ENCODE measurements around the gene TRPC4AP. TPM values are rescaled to one million over a fixed set of nuclear protein-coding genes. Genes with fewer than 3 reads are reported as not detected.

TRPC4AP gene, protein sequence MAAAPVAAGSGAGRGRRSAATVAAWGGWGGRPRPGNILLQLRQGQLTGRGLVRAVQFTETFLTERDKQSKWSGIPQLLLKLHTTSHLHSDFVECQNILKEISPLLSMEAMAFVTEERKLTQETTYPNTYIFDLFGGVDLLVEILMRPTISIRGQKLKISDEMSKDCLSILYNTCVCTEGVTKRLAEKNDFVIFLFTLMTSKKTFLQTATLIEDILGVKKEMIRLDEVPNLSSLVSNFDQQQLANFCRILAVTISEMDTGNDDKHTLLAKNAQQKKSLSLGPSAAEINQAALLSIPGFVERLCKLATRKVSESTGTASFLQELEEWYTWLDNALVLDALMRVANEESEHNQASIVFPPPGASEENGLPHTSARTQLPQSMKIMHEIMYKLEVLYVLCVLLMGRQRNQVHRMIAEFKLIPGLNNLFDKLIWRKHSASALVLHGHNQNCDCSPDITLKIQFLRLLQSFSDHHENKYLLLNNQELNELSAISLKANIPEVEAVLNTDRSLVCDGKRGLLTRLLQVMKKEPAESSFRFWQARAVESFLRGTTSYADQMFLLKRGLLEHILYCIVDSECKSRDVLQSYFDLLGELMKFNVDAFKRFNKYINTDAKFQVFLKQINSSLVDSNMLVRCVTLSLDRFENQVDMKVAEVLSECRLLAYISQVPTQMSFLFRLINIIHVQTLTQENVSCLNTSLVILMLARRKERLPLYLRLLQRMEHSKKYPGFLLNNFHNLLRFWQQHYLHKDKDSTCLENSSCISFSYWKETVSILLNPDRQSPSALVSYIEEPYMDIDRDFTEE
- 53.0 and 91.7 TPM in 2 replicates for total RNA-seq (ENCODE audit: low replicate concordance)

DNA sequence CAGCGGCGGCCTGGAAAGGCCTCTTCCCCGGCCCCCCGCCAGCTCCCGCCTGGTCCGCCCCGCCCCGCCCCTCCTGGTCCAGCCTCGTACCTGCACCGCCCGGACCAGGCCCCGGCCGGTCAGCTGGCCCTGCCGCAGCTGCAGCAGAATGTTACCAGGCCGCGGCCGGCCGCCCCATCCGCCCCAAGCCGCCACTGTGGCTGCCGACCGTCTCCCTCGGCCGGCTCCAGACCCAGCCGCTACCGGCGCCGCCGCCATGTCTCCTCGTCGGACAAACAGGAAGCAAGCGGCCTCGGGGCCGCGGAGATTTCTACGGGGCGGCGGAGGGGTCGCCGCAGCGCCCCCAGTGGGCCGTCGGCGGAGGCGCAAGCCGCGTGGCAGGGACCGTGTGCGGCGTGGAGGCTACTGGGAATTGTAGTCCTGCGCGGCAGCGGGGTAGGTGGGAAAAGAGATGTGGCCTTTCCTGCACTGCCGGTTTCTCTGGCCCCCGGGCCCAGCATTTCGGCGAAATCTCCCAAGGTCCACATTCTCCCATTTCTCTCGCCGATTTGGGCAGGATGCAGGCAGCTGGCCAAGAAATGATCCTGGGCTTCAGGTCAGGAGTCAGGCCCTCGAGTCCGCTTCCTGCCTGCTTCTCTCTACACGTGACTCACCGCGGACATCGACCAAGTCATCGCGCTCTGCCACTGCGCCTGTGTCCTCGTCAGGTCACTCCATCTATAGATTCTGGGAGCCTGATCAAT lies at the start of gene TRPC4AP:
Gene TRPC4AP, minus strand, starts transcription at position 284 of the 743 bp plus-strand sequence. Its CDS starts 26 bp downstream, at position 258.
- H3K4me3 ChIP-seq (ENCODE audit: low read depth, low read length) = peak within 1 kb of the TSS; percentile 94
- DNase-seq (ENCODE audit: low read depth) = peak; percentile 88
- TF ChIP-seq, protein P1, sequence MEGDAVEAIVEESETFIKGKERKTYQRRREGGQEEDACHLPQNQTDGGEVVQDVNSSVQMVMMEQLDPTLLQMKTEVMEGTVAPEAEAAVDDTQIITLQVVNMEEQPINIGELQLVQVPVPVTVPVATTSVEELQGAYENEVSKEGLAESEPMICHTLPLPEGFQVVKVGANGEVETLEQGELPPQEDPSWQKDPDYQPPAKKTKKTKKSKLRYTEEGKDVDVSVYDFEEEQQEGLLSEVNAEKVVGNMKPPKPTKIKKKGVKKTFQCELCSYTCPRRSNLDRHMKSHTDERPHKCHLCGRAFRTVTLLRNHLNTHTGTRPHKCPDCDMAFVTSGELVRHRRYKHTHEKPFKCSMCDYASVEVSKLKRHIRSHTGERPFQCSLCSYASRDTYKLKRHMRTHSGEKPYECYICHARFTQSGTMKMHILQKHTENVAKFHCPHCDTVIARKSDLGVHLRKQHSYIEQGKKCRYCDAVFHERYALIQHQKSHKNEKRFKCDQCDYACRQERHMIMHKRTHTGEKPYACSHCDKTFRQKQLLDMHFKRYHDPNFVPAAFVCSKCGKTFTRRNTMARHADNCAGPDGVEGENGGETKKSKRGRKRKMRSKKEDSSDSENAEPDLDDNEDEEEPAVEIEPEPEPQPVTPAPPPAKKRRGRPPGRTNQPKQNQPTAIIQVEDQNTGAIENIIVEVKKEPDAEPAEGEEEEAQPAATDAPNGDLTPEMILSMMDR (IDR thresholded peaks at IDR 0.05; ENCODE audit: insufficient read depth, low read length) = peak; percentile 78

DNA sequence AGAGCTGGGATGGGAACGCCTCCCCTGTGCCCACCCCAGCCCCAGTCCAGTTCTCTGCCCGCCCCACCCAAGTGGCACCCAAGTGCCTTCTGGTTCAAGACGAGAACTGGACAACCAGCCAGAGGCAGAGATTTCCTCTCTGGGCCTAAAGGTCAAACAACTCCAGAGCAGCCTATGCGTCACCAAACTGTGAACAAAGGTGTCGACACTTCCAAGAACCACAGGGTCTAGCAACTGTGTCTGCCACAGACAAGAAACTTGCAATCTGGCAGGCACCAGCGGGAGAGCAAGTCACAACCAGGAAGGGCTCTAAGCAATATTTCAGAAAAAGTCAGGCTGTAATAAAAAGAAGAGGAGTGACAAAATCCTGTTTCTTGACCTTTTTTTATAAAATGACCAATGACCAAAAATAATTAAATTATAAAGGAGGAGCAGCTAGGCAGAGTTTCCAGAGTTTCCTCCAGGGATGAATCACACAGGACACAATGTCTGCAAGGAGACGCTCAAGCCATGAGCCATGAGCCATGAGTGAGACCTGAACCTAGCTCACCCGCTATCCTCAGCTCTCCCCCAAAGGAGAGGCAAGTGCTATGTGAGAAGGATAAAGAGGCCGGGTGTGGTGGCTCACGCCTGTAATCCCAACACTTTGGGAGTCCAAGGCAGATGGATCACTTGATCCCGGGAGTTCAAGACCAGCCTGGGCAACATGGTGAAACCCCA lies 43.4 kb upstream of the TRPC4AP start:
- no peak overlapping the region for H3K4me3 ChIP-seq (ENCODE audit: low read depth, low read length)
- TF ChIP-seq, protein P1 (IDR thresholded peaks at IDR 0.05; ENCODE audit: insufficient read depth, low read length) = no peak

DNA sequence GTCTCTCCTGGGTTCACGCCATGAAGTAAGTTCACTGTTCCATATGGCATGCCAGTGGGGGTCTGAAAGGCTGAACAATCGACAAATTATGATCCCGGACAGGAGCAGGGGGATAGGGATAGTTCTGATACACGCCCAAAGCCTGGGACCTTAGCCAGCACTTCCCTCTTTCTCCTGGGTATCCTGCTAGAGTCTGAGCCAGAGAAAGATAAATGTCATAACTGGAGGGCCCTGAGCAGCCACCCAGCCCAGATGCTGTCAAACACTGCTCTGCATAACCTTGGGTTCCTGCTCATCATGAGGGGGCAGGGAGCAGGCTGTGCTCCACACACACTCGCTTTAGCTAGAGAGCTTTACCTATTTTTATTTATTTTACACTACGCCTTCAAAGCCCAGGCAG lies 42.3 kb upstream of the TRPC4AP start:
- DNase-seq (ENCODE audit: low read depth) = peak; percentile 38
- TF ChIP-seq, protein P1 (IDR thresholded peaks at IDR 0.05; ENCODE audit: insufficient read depth, low read length) = no peak
- no peak overlapping the region for H3K4me3 ChIP-seq (ENCODE audit: low read depth, low read length)

More for the DNA sequence above, 43.4 kb upstream of the TRPC4AP start:
- peak; percentile 80 for DNase-seq (ENCODE audit: low read depth)

DNA sequence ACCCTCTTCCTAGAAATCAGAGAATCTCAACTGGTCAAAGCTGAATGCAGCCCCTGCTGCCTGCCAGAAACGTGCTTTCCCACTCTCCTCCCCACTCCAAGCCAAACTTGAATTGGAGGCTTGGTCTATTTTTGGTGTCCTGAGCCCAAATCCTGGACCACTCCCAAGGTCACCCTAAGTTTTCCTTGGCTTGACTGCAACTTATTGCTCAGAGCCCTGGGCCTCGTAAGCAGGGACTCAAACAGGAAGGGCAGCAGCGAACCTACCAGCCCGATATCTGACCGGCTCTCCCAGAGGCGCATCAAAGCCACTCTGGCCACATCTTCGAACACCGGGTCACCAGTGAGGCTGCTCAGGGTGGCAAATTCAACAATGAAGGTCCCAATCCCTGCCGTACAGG lies 41.9 kb upstream of the TRPC4AP start:
- no peak overlapping the region for H3K4me3 ChIP-seq (ENCODE audit: low read depth, low read length)
- TF ChIP-seq, protein P1 (IDR thresholded peaks at IDR 0.05; ENCODE audit: insufficient read depth, low read length) = no peak
- DNase-seq (ENCODE audit: low read depth) = peak; percentile 70

DNA sequence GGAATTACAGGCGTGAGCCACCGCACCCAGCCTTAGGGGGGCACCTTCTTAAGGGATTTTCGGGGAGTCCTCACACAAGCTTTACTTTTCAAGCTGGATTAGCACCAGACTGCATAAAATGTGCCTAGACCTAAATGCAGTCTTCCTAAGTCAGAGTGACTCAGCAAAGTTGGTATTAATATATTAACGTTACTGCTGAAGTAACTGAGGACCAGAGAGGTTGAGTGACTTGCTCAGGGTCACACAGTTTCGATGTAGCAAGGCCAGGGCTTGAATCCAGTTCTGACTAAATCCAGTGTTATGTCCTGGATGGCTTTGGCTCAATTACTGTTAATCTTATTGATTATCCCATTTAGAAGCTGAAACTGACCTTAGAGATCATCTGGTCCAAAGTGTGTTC lies 41.1 kb upstream of the TRPC4AP start:
- H3K4me3 ChIP-seq (ENCODE audit: low read depth, low read length) = no peak overlapping the region
- DNase-seq (ENCODE audit: low read depth) = peak; percentile 55
- TF ChIP-seq, protein P1 (IDR thresholded peaks at IDR 0.05; ENCODE audit: insufficient read depth, low read length) = no peak

DNA sequence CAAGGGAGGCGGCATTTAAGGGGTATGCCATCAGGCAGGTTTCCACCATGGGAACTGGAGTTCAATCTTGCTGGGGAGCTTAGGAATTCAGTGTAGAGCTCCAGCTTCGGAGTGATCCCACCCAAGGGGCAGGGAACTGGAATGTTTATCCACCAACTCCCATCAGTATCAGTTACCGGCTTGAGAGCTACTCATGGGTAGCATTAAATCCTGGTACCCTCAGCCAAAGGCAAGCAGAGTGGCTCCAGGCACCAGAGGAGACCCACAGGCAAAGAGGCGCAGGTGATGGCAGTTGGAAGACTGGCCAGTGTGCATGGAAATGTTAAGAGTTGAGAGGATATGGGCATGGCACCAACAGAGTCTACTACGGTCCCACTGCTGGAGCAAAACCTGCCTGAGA lies 40.4 kb upstream of the TRPC4AP start:
- DNase-seq (ENCODE audit: low read depth) = no peak
- TF ChIP-seq, protein P1 (IDR thresholded peaks at IDR 0.05; ENCODE audit: insufficient read depth, low read length) = no peak
- no peak overlapping the region for H3K4me3 ChIP-seq (ENCODE audit: low read depth, low read length)

All from fibroblast of the aortic adventitia (primary cell).